Loucy (cell line): ENCODE data around the gene SPDL1.

Source experiments
- H2AFZ ChIP-seq: fragments of 200-600 bp; sonication (generic); 2 replicates; pipeline ENCODE4 v1.6.0; 2016; ENCODE audit warnings: antibody characterized with exemption, mild to moderate bottlenecking, low read length, moderate library complexity
- H3F3A ChIP-seq: fragments of 200-600 bp; 2 replicates; pipeline ENCODE4 v1.6.0; 2016; ENCODE audit warnings: antibody characterized with exemption, low read depth, mild to moderate bottlenecking
- H3K27me3 ChIP-seq: fragments of 200-600 bp; sonication (generic); 2 replicates; pipeline ENCODE4 v1.6.1; 2014; ENCODE audit warnings: low read length, mild to moderate bottlenecking; ENCODE audit not compliant: insufficient read depth, poor library complexity, severe bottlenecking
- H3K36me3 ChIP-seq: fragments of 200-600 bp; sonication (generic); 2 replicates; pipeline ENCODE4 v1.6.1; 2016; ENCODE audit warnings: low read length; ENCODE audit not compliant: insufficient read depth
- H3K4me1 ChIP-seq: fragments of 200-600 bp; sonication (generic); 2 replicates; pipeline ENCODE4 v1.5.1; 2014; ENCODE audit warnings: low read length, mild to moderate bottlenecking; ENCODE audit not compliant: insufficient read depth, poor library complexity, severe bottlenecking
- H3K4me2 ChIP-seq: fragments of 200-600 bp; sonication (generic); 2 replicates; pipeline ENCODE4 v1.6.0; 2014; ENCODE audit warnings: antibody characterized with exemption, low read length, low read depth, mild to moderate bottlenecking; ENCODE audit not compliant: poor library complexity, severe bottlenecking
- H3K4me3 ChIP-seq: fragments of 200-600 bp; sonication (generic); 2 replicates; pipeline ENCODE4 v1.5.1; 2014; ENCODE audit warnings: low read length, mild to moderate bottlenecking, mixed read lengths; ENCODE audit not compliant: poor library complexity, severe bottlenecking
- H3K79me2 ChIP-seq: fragments of 200-600 bp; sonication (generic); 2 replicates; pipeline ENCODE4 v1.6.1; 2014; ENCODE audit warnings: low read length; ENCODE audit not compliant: insufficient read depth
- H3K9ac ChIP-seq: fragments of 200-600 bp; sonication (generic); 2 replicates; pipeline ENCODE4 v1.6.0; 2014; ENCODE audit warnings: mild to moderate bottlenecking, low read depth, low read length, moderate library complexity; ENCODE audit not compliant: poor library complexity, severe bottlenecking
- H3K9me2 ChIP-seq: fragments of 200-600 bp; sonication (generic); replicated peaks from 2 replicates; pipeline ENCODE4 v1.6.1; 2016; ENCODE audit warnings: low read depth, low read length, mixed read lengths
- H3K9me3 ChIP-seq: fragments of 200-600 bp; sonication (generic); 2 replicates; pipeline ENCODE4 v1.6.1; 2014; ENCODE audit warnings: mild to moderate bottlenecking, antibody characterized with exemption, low read length, low read depth; ENCODE audit not compliant: insufficient read depth
- H4K20me1 ChIP-seq: fragments of 200-600 bp; sonication (generic); 2 replicates; pipeline ENCODE4 v1.6.0; 2014; ENCODE audit warnings: antibody characterized with exemption, low read length, mild to moderate bottlenecking; ENCODE audit not compliant: insufficient read depth, poor library complexity, severe bottlenecking
- EZH2phosphoT487 ChIP-seq: fragments of 200-600 bp; IDR thresholded peaks from 2 replicates; pipeline ENCODE4 v1.6.1; 2018; ENCODE audit warnings: antibody characterized with exemption, mild to moderate bottlenecking, moderate library complexity, borderline replicate concordance
- TF ChIP-seq, protein P1 (sequence below): fragments of 200-600 bp; sonication (generic); conservative IDR thresholded peaks from 2 replicates; pipeline ENCODE4 v1.5.1; 2014; ENCODE audit warnings: mild to moderate bottlenecking, antibody characterized with exemption, low read length

SPDL1 gene

DNA sequence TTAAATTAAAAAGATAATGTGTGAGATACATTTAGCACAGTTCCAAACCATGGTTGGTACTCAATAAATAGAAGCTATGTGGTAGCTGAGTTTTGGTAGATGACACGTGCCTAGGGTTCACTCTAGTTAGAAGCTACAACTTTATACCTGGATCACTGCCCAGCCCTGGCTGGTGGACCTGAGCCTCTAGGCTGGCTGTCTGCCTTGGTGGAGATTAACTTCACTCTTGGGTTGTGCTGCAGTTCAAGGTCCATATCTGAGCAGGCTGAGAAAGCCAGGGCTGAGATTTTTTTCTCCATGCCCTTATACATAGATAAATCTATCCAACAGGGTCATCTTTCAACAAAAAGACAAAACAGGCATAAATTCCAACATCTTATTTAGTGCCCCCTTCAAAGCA lies 44.6 kb upstream of the SPDL1 start:
- Histone ChIP-seq H3F3A (no peaks in the 10 kb centered on the region), H3K36me3 (no peaks in the 10 kb centered on the region), H2AFZ (no peak overlapping the region), H3K4me3 (no peak overlapping the region), H3K4me2 (no peak overlapping the region), H3K79me2 (no peaks in the 10 kb centered on the region), H3K9me2 (no peaks in the 10 kb centered on the region), H3K27me3 (no peaks in the 10 kb centered on the region), H3K4me1 (no peaks in the 10 kb centered on the region), H3K9ac (no peak overlapping the region), H3K9me3 (no peaks in the 10 kb centered on the region), H4K20me1 (no peaks in the 10 kb centered on the region)
- TF ChIP-seq, protein P1, sequence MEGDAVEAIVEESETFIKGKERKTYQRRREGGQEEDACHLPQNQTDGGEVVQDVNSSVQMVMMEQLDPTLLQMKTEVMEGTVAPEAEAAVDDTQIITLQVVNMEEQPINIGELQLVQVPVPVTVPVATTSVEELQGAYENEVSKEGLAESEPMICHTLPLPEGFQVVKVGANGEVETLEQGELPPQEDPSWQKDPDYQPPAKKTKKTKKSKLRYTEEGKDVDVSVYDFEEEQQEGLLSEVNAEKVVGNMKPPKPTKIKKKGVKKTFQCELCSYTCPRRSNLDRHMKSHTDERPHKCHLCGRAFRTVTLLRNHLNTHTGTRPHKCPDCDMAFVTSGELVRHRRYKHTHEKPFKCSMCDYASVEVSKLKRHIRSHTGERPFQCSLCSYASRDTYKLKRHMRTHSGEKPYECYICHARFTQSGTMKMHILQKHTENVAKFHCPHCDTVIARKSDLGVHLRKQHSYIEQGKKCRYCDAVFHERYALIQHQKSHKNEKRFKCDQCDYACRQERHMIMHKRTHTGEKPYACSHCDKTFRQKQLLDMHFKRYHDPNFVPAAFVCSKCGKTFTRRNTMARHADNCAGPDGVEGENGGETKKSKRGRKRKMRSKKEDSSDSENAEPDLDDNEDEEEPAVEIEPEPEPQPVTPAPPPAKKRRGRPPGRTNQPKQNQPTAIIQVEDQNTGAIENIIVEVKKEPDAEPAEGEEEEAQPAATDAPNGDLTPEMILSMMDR: no peak
- TF ChIP-seq EZH2phosphoT487: no peak

DNA sequence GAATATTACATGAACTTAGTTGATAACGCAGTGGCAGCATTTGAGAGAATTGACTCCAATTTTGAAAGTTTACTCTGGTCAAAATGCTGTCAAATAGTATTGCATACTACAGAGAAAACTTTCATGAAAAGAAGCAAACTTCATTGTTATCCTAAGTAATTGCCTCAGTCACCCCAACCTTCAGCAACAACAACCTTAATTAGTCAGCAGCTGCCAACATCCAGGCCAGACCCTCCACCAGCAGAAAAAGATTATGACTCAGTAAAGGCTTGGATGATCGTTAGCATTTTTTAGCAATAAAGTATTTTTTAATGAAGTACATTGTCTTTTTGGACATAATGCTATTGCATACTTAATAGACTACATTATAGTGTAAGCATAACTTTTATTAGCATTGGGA lies 40.8 kb upstream of the SPDL1 start:
- H3K79me2 ChIP-seq: no peaks in the 10 kb centered on the region
- H3F3A ChIP-seq: no peaks in the 10 kb centered on the region
- no peak overlapping the region for H3K9ac ChIP-seq
- no peaks in the 10 kb centered on the region for H3K9me2 ChIP-seq
- no peak overlapping the region for H3K4me3 ChIP-seq
- H4K20me1 ChIP-seq: no peaks in the 10 kb centered on the region
- no peak overlapping the region for H3K4me2 ChIP-seq
- no peaks in the 10 kb centered on the region for H3K36me3 ChIP-seq
- H3K9me3 ChIP-seq: no peaks in the 10 kb centered on the region
- no peak for TF ChIP-seq EZH2phosphoT487
- TF ChIP-seq, protein P1: no peak
- no peak overlapping the region for H2AFZ ChIP-seq
- H3K27me3 ChIP-seq: no peaks in the 10 kb centered on the region
- no peaks in the 10 kb centered on the region for H3K4me1 ChIP-seq

DNA sequence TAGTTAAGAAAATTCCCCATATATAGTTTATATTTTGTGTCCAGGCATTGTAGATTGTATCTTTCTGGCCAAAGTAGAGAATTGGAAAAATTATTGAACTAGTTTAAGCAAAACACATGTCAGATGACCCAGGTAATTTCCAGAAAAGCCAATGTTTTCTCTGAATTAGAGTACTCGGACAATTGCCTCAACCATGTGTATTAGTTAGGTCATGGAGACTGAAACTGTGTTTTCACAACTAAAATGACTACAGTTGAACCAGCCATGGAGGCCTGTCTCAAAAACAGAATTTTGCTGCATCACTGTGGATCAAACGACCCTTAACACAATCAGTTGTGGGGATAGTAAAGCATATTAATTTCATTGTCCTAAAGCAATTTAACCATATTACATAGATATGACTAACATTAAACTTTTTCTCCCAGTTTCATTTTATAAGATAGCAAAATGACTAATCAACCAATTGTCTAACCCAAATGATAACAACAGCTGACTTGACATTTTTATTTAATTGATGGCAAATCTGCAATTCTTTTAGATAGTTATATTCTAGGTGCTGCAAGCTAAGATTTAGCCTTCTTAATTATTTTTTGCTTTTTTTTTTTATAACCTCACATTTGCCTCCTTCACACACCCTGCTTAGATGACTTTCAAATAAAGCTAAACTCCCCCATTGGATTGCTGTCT lies 39.2 kb upstream of the SPDL1 start:
- no peak for TF ChIP-seq EZH2phosphoT487
- TF ChIP-seq, protein P1: no peak
- Histone ChIP-seq H3K9me3 (no peaks in the 10 kb centered on the region), H3K27me3 (no peaks in the 10 kb centered on the region), H3F3A (no peaks in the 10 kb centered on the region), H3K9me2 (no peaks in the 10 kb centered on the region), H3K4me1 (no peaks in the 10 kb centered on the region), H3K9ac (no peak overlapping the region), H3K36me3 (no peaks in the 10 kb centered on the region), H3K4me2 (no peak overlapping the region), H2AFZ (no peak overlapping the region), H3K79me2 (no peaks in the 10 kb centered on the region), H3K4me3 (no peak overlapping the region), H4K20me1 (no peaks in the 10 kb centered on the region)
